K562 (cell line): ENCODE data around the gene DISP1. TPM values are rescaled to one million over a fixed set of nuclear protein-coding genes. Genes with fewer than 3 reads are reported as not detected.
A peak's percentile ranks its signal among the peaks of the same experiment; 100 is the strongest.

Experiments used
- ATAC-seq: fragments of 200-7000 bp; cut with Tn5 transposase; 3 replicates; pipeline ENCODE4 v1.9.1; 2020; ENCODE audit warnings: moderate library complexity
- BruUV-seq: library from RNA; stranded (reverse); fragments of 400-500 nt; replicated peaks from 2 replicates; lab custom pipeline; 2021; lab: Mats Ljungman, UMichigan
- CTCF ChIA-PET: fragments of 300-600 bp; formaldehyde crosslinking; extraction: SDS; loops from one replicate; lab custom pipeline; 2021; ENCODE audit warnings: low intra/inter-chr PET ratio; lab: Yijun Ruan, JAX
- POLR2A ChIA-PET: fragments of 300-600, 350-650 bp; sonication (Branson Sonifier 250); formaldehyde crosslinking; extraction: SDS; loops from one replicate; lab custom pipeline; 2021; ENCODE audit warnings: antibody characterized with exemption, inconsistent platforms; lab: Yijun Ruan, JAX
- DNase-seq, 4 experiments: peaks; one replicate each; pipeline versions ENCODE4 v3.0.0 to v3.0.0-alpha.2; 2011 to 2018; ENCODE audit warnings: low spot score in 3 of 4, mixed read lengths in 3 of 4; ENCODE audit errors: extremely low read depth in 1 of 4
- FAIRE-seq: peaks from 2 replicates; lab custom pipeline; 2011; peaks lifted over from hg19 to GRCh38; lab: Jason Lieb, UNC
- H2AFZ ChIP-seq: 2 replicates; pipeline ENCODE4 v1.6.0; 2011; ENCODE audit warnings: low read depth, low read length, control low read depth, inconsistent platforms
- H3K27ac ChIP-seq: fragments of 200-600 bp; 3 replicates; pipeline ENCODE4 v1.8.0; 2011; ENCODE audit warnings: low read depth, mild to moderate bottlenecking, control low read depth, inconsistent platforms, low read length, moderate library complexity, mixed read lengths; ENCODE audit errors: extremely low read depth
- H3K27me3 ChIP-seq, 2 experiments: fragments of 300-600 bp in 1 of 2; 2 replicates in 1 of 2; 3 replicates in 1 of 2; pipeline versions ENCODE4 v1.6.0 to v1.8.0; 2011; ENCODE audit warnings: inconsistent platforms in 2 of 2, low read length in 2 of 2, mild to moderate bottlenecking in 1 of 2, mixed read lengths in 1 of 2, moderate library complexity in 1 of 2; ENCODE audit not compliant: control insufficient read depth in 2 of 2, insufficient read depth in 2 of 2
- H3K36me3 ChIP-seq: fragments of 300-600 bp; 3 replicates; pipeline ENCODE4 v1.8.0; 2011; ENCODE audit warnings: mild to moderate bottlenecking, low read length, inconsistent platforms; ENCODE audit not compliant: control insufficient read depth, insufficient read depth
- H3K4me1 ChIP-seq, 2 experiments: fragments of 200-600 bp in 1 of 2; replicated peaks in 1 of 2; 2 replicates in 1 of 2; 3 replicates in 1 of 2; pipeline versions ENCODE4 v1.5.1 to v1.8.0; 2011; ENCODE audit warnings: inconsistent platforms in 2 of 2, low read length in 2 of 2, mild to moderate bottlenecking in 1 of 2, mixed read lengths in 1 of 2, moderate library complexity in 1 of 2; ENCODE audit not compliant: control insufficient read depth in 2 of 2, insufficient read depth in 2 of 2
- H3K4me2 ChIP-seq: 2 replicates; pipeline ENCODE4 v1.6.1; 2011; ENCODE audit warnings: low read length, control low read depth, inconsistent platforms, mixed read lengths; ENCODE audit not compliant: insufficient read depth
- H3K4me3 ChIP-seq: fragments of 200-600 bp; sonication (generic), shearing (Covaris generic); 2 replicates; pipeline ENCODE4 v1.5.1; 2016; ENCODE audit warnings: control low read depth, inconsistent platforms
- H3K79me2 ChIP-seq: fragments of 200-600 bp; 3 replicates; pipeline ENCODE4 v1.8.0; 2011; ENCODE audit warnings: low read length, inconsistent platforms; ENCODE audit not compliant: control insufficient read depth, insufficient read depth
- H3K9ac ChIP-seq, 2 experiments: 2 replicates each; pipeline versions ENCODE4 v1.6.0 to v1.6.1; 2011; ENCODE audit warnings: low read depth in 2 of 2, low read length in 2 of 2, control low read depth in 1 of 2, inconsistent platforms in 1 of 2, mild to moderate bottlenecking in 1 of 2, mixed read lengths in 1 of 2; ENCODE audit not compliant: insufficient read depth in 1 of 2
- H3K9me1 ChIP-seq: one replicate; pipeline ENCODE4 v1.6.0; 2011; ENCODE audit warnings: inconsistent platforms, mild to moderate bottlenecking, low read length, moderate library complexity; ENCODE audit not compliant: control insufficient read depth, insufficient read depth
- H3K9me3 ChIP-seq: replicated peaks from 2 replicates; pipeline ENCODE4 v1.5.1; 2011; ENCODE audit warnings: low read depth, low read length, inconsistent platforms; ENCODE audit not compliant: control insufficient read depth, insufficient read depth
- H4K20me1 ChIP-seq: replicated peaks from 2 replicates; pipeline ENCODE4 v1.6.1; 2011; ENCODE audit warnings: low read length, inconsistent platforms, mixed read lengths; ENCODE audit not compliant: control insufficient read depth, insufficient read depth
- CC2D1A ChIP-seq: fragments of 450-650 bp; IDR thresholded peaks from 2 replicates; pipeline ENCODE4 v1.6.1; 2017; ENCODE audit warnings: mild to moderate bottlenecking
- CREB5 ChIP-seq: fragments of 250-450 bp; sonication (Bioruptor Pico); IDR thresholded peaks from 2 replicates; pipeline ENCODE4 v1.5.0; 2020; ENCODE audit warnings: mild to moderate bottlenecking
- CREBBP ChIP-seq: IDR thresholded peaks from one replicate; pipeline ENCODE4 v1.6.1; 2012; ENCODE audit warnings: low read depth, mild to moderate bottlenecking, control low read depth, inconsistent platforms, low read length
- HNRNPLL ChIP-seq: fragments of 200-400 bp; formaldehyde crosslinking; IDR thresholded peaks from 2 replicates; pipeline ENCODE4 v1.6.1; 2017; ENCODE audit warnings: low read length, low read depth, mild to moderate bottlenecking; ENCODE audit not compliant: poor library complexity, severe bottlenecking
- NONO ChIP-seq, 2 experiments: fragments of 200-400 bp in 1 of 2; fragments of 450-650 bp in 1 of 2; formaldehyde crosslinking in 1 of 2; IDR thresholded peaks; 2 replicates each; pipeline ENCODE4 v1.6.1; 2017; ENCODE audit warnings: low read depth in 2 of 2, mild to moderate bottlenecking in 2 of 2, moderate library complexity in 2 of 2, low read length in 1 of 2
- TRIM28 ChIP-seq: fragments of 450-650 bp; IDR thresholded peaks from 2 replicates; pipeline ENCODE4 v1.6.1; 2017
- USF1 ChIP-seq: sonication (generic); formaldehyde crosslinking; IDR thresholded peaks from 2 replicates; pipeline ENCODE4 v1.9.0; 2022; ENCODE audit warnings: mild to moderate bottlenecking, missing genetic modification reagents
- ZNF184 ChIP-seq: sonication (generic); formaldehyde crosslinking; IDR thresholded peaks from 2 replicates; pipeline ENCODE4 v1.5.0; 2020; ENCODE audit warnings: missing genetic modification reagents
- WGBS: fragments of 100-300 bp; shearing (Covaris generic); methylation state at CpG from one replicate; pipeline ENCODE4 v1.1.6; 2016; ENCODE audit warnings: low coverage, mixed read lengths; ENCODE audit not compliant: insufficient coverage; ENCODE audit errors: missing lambda C conversion rate; 5-methylcytosine and 5-hydroxymethylcytosine counted together
- in situ Hi-C: fragments of 300-500 bp; cut with MboI; formaldehyde crosslinking; loops from 4 replicates; pipeline ENCODE4 v1.15.0; 2018; ENCODE audit warnings: inconsistent platforms, mixed read lengths
- intact Hi-C: fragments of 100-400 bp; cut with micrococcal nuclease; formaldehyde crosslinking; loops from 2 replicates; pipeline ENCODE4 v1.14.2; 2022
- polyA plus RNA-seq, 8 experiments: library from polyadenylated mRNA; depleted of rRNA in 4 of 8; stranded (reverse) in 5 of 8; unstranded in 3 of 8; fragments of >200 nt; fragmentation: Nextera tagmentation in 2 of 8; fragmentation: Illumina TruSeq in 1 of 8; extraction: Ambion mirVana in 2 of 8; extraction: Trizol in 1 of 8; gene quantifications; 2 replicates each; pipeline versions ENCODE4 v1.2.1 to v1.2.3, GENCODE V29; 2011 to 2014; ENCODE audit warnings: inconsistent platforms in 1 of 8, missing spikeins in 1 of 8
- total RNA-seq, 7 experiments: library from RNA; depleted of rRNA in 6 of 7; stranded (reverse); fragments of >200 nt in 6 of 7; fragmentation: Illumina TruSeq in 2 of 7; extraction: Trizol in 2 of 7; gene quantifications; 2 replicates each; pipeline versions ENCODE4 v1.2.1 to v1.2.3, GENCODE V29; 2011 to 2021; ENCODE audit warnings: low replicate concordance in 1 of 7

DISP1 gene
- total and polyA plus RNA-seq, 9 of the 15 experiments (the other 6 are each of a cell fraction or from before 2014, with no cell fraction given) = 0.02 to 0.35 (median 0.04) TPM; not detected in 2

- POLR2A ChIA-PET = interaction anchor here (0.7 kb wide), 1 partner anchor 9 kb away, joined by 6 read pairs; no protein-coding TSS in a partner anchor
- peak; percentile 64 for FAIRE-seq
- Histone ChIP-seq H3K9me3 (no peaks in the 10 kb centered on the region), H3K27ac (no peak overlapping the region), H2AFZ (no peak overlapping the region), H3K4me2 (no peak overlapping the region), H3K27me3 (no peaks in the 10 kb centered on the region), H3K36me3 (no peaks in the 10 kb centered on the region), H3K4me1 (no peaks in the 10 kb centered on the region), H3K4me3 (no peak overlapping the region), H4K20me1 (no peaks in the 10 kb centered on the region), H3K9ac (no peak overlapping the region), H3K9me1 (no peaks in the 10 kb centered on the region), H3K79me2 (no peaks in the 10 kb centered on the region)
- in situ Hi-C loops (no loop called here), intact Hi-C loops (no loop called here)
- no TSS peak for BruUV-seq
- no peak for DNase-seq
- TF ChIP-seq CREBBP (no peak), NONO (IDR thresholded peaks at IDR 0.05; ENCODE audit: low read depth in 2 of 2, low read length in 1 of 2) (no peak), ZNF184 (CRISPR knock-in tag) (no peak), CC2D1A (no peak), CREB5 (CRISPR knock-in tag) (no peak), TRIM28 (no peak), USF1 (no peak), HNRNPLL (no peak)
- CTCF ChIA-PET = no interaction called here
- 0% methylated on average over 2 of the region's 3 CpGs for WGBS
- no peak for ATAC-seq
Measured at GRCh38 chr1:222823695-222824094, 8.9 kb downstream of the DISP1 start.
